Hepatocyte (in vitro differentiated cells): ENCODE measurements around the gene ELAVL3. TPM values are rescaled to one million over a fixed set of nuclear protein-coding genes. Genes with fewer than 3 reads are reported as not detected.
"Not testable (repeated sequence)": the region's sequence is repeated elsewhere in the genome, so short reads cannot be mapped to it uniquely, and the experiment has no call there.

ENCODE experiments used
- DNase-seq: peaks from one replicate; pipeline ENCODE4 v3.0.0-alpha.2; 2016; ENCODE audit warnings: low spot score
- H2AFZ ChIP-seq: fragments of 200-600 bp; sonication (generic); 2 replicates; pipeline ENCODE4 v1.6.0; 2016; ENCODE audit warnings: antibody characterized with exemption, mild to moderate bottlenecking
- H3K27ac ChIP-seq: fragments of 200-600 bp; sonication (generic); 2 replicates; pipeline ENCODE4 v1.5.1; 2016; ENCODE audit warnings: mild to moderate bottlenecking
- H3K27me3 ChIP-seq: fragments of 200-600 bp; sonication (generic); 2 replicates; pipeline ENCODE4 v1.6.1; 2016
- H3K36me3 ChIP-seq: fragments of 200-600 bp; sonication (generic); replicated peaks from 2 replicates; pipeline ENCODE4 v1.5.1; 2016; ENCODE audit warnings: low read depth; ENCODE audit not compliant: insufficient read depth
- H3K4me1 ChIP-seq: fragments of 200-600 bp; sonication (generic); 2 replicates; pipeline ENCODE4 v1.5.1; 2016; ENCODE audit warnings: mild to moderate bottlenecking, moderate library complexity; ENCODE audit not compliant: insufficient read depth
- H3K4me2 ChIP-seq: fragments of 200-600 bp; sonication (generic); 2 replicates; pipeline ENCODE4 v1.6.0; 2016
- H3K4me3 ChIP-seq: fragments of 200-600 bp; sonication (generic); 2 replicates; pipeline ENCODE4 v1.5.1; 2016; ENCODE audit warnings: mild to moderate bottlenecking
- H3K79me2 ChIP-seq: fragments of 200-600 bp; sonication (generic); 2 replicates; pipeline ENCODE4 v1.6.0; 2017; ENCODE audit warnings: mild to moderate bottlenecking
- H3K9me2 ChIP-seq: fragments of 200-600 bp; sonication (generic); replicated peaks from 2 replicates; pipeline ENCODE4 v1.6.0; 2017; ENCODE audit warnings: mild to moderate bottlenecking; ENCODE audit not compliant: insufficient read depth
- H3K9me3 ChIP-seq: fragments of 200-600 bp; sonication (generic); 2 replicates; pipeline ENCODE4 v1.5.1; 2016; ENCODE audit warnings: low read depth, mild to moderate bottlenecking
- H4K20me1 ChIP-seq: fragments of 200-600 bp; sonication (generic); 2 replicates; pipeline ENCODE4 v1.6.0; 2016; ENCODE audit warnings: mild to moderate bottlenecking; ENCODE audit not compliant: insufficient read depth, poor library complexity, severe bottlenecking
- EZH2 ChIP-seq: fragments of 200-600 bp; sonication (generic); IDR thresholded peaks from 2 replicates; pipeline ENCODE4 v1.6.1; 2016; ENCODE audit warnings: antibody characterized with exemption, mild to moderate bottlenecking, borderline replicate concordance
- EZH2phosphoT487 ChIP-seq: fragments of 200-600 bp; sonication (generic); IDR thresholded peaks from one replicate; pipeline ENCODE4 v1.6.1; 2018; ENCODE audit warnings: antibody characterized with exemption, mild to moderate bottlenecking, low read depth, moderate library complexity; ENCODE audit not compliant: unreplicated experiment, severe bottlenecking
- WGBS: methylation state at CpG from one replicate; pipeline ENCODE4 v1.1.6; 2016; ENCODE audit warnings: low lambda C conversion rate; ENCODE audit errors: missing lambda C conversion rate; 5-methylcytosine and 5-hydroxymethylcytosine counted together
- polyA plus RNA-seq: library from polyadenylated mRNA; unstranded; fragments of >200 nt; fragmentation: Nextera tagmentation; extraction: Ambion mirVana; gene quantifications from 2 replicates; pipeline ENCODE4 v1.2.1, GENCODE V29; 2016
- total RNA-seq: library from RNA; depleted of rRNA; stranded (reverse); fragments of >200 nt; gene quantifications from 2 replicates; pipeline ENCODE4 v1.2.3, GENCODE V29; 2014
- TF ChIP-seq, protein P1 (sequence below): fragments of 200-600 bp; sonication (generic); IDR thresholded peaks from 2 replicates; pipeline ENCODE4 v1.5.1; 2016; ENCODE audit warnings: antibody characterized with exemption, mild to moderate bottlenecking; ENCODE audit not compliant: poor library complexity

The ELAVL3 gene
- total and polyA plus RNA-seq, 2 experiments from 2014 or later, result 0.11 to 0.30 TPM

DNA sequence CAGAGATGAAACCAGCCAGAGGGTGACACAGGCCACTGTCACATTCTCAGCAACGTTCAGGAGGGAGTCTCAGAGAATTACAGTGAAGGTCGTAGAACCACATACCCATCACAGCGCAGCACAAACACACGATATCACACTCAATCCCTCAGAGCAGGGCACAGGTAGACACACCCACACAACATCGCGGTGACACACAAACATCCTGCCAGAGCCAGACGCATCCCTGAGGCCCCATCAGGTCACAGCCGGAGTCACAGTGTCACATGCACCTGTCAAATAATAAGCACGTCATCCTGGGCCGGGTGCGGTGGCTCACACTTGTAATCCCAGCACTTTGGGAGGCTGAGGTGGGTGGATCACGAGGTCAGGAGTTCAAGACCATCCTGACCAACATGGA, 17.5 kb downstream of the ELAVL3 start:
- WGBS, result 80% methylated on average over 12 of the region's 12 CpGs
- H3K27ac ChIP-seq, result no peak overlapping the region
- no peak overlapping the region for H2AFZ ChIP-seq
- no peaks in the 10 kb centered on the region for H4K20me1 ChIP-seq
- H3K4me1 ChIP-seq, result no peaks in the 10 kb centered on the region
- H3K36me3 ChIP-seq, result no peaks in the 10 kb centered on the region
- DNase-seq, result no peak
- H3K4me2 ChIP-seq, result no peak overlapping the region
- no peaks in the 10 kb centered on the region for H3K79me2 ChIP-seq
- H3K9me3 ChIP-seq, result no peaks in the 10 kb centered on the region
- H3K27me3 ChIP-seq, result no peaks in the 10 kb centered on the region
- no peak for TF ChIP-seq EZH2phosphoT487
- TF ChIP-seq, protein P1, sequence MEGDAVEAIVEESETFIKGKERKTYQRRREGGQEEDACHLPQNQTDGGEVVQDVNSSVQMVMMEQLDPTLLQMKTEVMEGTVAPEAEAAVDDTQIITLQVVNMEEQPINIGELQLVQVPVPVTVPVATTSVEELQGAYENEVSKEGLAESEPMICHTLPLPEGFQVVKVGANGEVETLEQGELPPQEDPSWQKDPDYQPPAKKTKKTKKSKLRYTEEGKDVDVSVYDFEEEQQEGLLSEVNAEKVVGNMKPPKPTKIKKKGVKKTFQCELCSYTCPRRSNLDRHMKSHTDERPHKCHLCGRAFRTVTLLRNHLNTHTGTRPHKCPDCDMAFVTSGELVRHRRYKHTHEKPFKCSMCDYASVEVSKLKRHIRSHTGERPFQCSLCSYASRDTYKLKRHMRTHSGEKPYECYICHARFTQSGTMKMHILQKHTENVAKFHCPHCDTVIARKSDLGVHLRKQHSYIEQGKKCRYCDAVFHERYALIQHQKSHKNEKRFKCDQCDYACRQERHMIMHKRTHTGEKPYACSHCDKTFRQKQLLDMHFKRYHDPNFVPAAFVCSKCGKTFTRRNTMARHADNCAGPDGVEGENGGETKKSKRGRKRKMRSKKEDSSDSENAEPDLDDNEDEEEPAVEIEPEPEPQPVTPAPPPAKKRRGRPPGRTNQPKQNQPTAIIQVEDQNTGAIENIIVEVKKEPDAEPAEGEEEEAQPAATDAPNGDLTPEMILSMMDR, result no peak
- no peak for TF ChIP-seq EZH2
- no peak overlapping the region for H3K4me3 ChIP-seq
- no peaks in the 10 kb centered on the region for H3K9me2 ChIP-seq

DNA sequence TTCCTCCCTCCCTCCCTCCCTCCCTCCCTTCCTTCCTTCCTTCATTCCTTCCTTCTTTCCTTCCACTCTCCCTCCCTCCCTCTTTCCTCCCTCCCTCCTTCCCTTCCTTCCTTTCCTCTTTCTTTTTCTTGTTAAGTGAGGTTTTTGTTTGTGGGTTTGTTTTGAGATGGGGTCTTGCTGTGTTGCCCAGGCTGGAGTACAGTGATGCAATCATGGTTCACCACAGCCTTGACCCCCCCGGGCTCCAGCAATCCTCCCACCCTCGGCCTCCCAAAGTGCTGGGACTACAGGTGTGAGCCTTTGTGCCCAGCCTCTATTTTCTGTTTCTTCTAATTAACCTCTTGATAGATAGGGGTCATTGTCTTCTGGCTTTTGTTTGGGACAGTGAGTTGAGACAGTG, 19.4 kb downstream of the ELAVL3 start:
- H3K4me2 ChIP-seq, result no peak overlapping the region
- no peak overlapping the region for H3K27ac ChIP-seq
- TF ChIP-seq, protein P1, result no peak
- TF ChIP-seq EZH2phosphoT487, result no peak
- TF ChIP-seq EZH2, result no peak
- H3K9me3 ChIP-seq, result no peaks in the 10 kb centered on the region
- H3K4me1 ChIP-seq, result no peaks in the 10 kb centered on the region
- H3K27me3 ChIP-seq, result no peaks in the 10 kb centered on the region
- DNase-seq, result no peak
- no peaks in the 10 kb centered on the region for H4K20me1 ChIP-seq
- no peaks in the 10 kb centered on the region for H3K9me2 ChIP-seq
- H2AFZ ChIP-seq, result no peak overlapping the region
- H3K79me2 ChIP-seq, result no peaks in the 10 kb centered on the region
- 77% methylated on average over 2 of the region's 2 CpGs for WGBS
- no peak overlapping the region for H3K4me3 ChIP-seq
- no peaks in the 10 kb centered on the region for H3K36me3 ChIP-seq

DNA sequence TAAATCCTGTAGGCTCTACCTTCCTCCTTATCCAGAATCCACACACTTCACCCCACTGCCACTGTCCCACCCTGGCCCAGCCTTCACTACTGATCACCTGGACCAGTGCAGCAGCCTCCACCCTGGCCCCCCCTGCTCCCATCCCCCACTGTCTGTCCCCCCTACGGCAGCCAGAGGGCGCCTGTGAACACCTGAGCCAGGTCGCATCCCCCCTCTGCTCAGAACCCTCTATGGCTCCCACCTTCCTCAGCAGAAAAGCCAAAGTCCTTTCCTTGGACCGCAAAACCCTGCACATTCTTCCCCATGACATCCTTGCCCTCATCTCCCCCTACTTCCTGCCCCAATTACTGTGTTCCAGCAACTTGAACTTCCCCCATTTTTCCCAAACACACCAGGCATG, 20.6 kb downstream of the ELAVL3 start:
- no peak overlapping the region for H2AFZ ChIP-seq
- 70% methylated on average over 4 of the region's 4 CpGs for WGBS
- H3K9me2 ChIP-seq, result no peaks in the 10 kb centered on the region
- H3K27me3 ChIP-seq, result no peaks in the 10 kb centered on the region
- H3K36me3 ChIP-seq, result no peaks in the 10 kb centered on the region
- no peaks in the 10 kb centered on the region for H3K9me3 ChIP-seq
- no peaks in the 10 kb centered on the region for H3K79me2 ChIP-seq
- H3K4me2 ChIP-seq, result no peak overlapping the region
- H3K27ac ChIP-seq, result no peak overlapping the region
- no peaks in the 10 kb centered on the region for H3K4me1 ChIP-seq
- H4K20me1 ChIP-seq, result no peaks in the 10 kb centered on the region
- TF ChIP-seq, protein P1, result peak; percentile 21
- TF ChIP-seq EZH2, result no peak
- no peak for DNase-seq
- H3K4me3 ChIP-seq, result no peak overlapping the region

DNA sequence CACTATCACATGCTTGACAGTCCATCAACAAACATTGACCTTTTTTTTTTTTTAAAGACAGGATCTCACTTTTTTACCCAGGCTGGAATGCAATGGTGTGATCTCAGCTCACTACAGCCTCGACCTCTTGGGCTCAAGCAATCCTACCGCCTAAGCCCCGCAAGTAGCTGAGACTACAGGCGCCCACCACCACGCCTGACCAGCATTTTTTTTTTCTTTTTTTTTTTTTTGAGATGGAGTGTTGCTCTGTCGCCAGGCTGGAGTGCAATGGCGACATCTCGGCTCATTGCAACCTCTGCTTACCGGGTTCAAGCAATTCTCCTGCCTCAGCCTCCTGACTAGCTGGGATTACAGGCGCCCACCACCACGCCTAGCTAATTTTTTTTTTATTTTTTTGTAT, 21.9 kb downstream of the ELAVL3 start:
- H3K27ac ChIP-seq, H3K9me3 ChIP-seq, H2AFZ ChIP-seq, H3K9me2 ChIP-seq, H3K36me3 ChIP-seq, H3K4me1 ChIP-seq, DNase-seq, H4K20me1 ChIP-seq, H3K4me2 ChIP-seq, H3K4me3 ChIP-seq, H3K79me2 ChIP-seq, H3K27me3 ChIP-seq: not testable (repeated sequence)
- 84% methylated on average over 11 of the region's 11 CpGs for WGBS
